SKM-1 (cell line): ENCODE measurements around the gene RAP1B.

Source experiments
- DNase-seq: peaks from one replicate; lab custom pipeline; 2025; ENCODE audit not compliant: unreplicated experiment; lab: John Stamatoyannopoulos, UW

RAP1B gene

DNA sequence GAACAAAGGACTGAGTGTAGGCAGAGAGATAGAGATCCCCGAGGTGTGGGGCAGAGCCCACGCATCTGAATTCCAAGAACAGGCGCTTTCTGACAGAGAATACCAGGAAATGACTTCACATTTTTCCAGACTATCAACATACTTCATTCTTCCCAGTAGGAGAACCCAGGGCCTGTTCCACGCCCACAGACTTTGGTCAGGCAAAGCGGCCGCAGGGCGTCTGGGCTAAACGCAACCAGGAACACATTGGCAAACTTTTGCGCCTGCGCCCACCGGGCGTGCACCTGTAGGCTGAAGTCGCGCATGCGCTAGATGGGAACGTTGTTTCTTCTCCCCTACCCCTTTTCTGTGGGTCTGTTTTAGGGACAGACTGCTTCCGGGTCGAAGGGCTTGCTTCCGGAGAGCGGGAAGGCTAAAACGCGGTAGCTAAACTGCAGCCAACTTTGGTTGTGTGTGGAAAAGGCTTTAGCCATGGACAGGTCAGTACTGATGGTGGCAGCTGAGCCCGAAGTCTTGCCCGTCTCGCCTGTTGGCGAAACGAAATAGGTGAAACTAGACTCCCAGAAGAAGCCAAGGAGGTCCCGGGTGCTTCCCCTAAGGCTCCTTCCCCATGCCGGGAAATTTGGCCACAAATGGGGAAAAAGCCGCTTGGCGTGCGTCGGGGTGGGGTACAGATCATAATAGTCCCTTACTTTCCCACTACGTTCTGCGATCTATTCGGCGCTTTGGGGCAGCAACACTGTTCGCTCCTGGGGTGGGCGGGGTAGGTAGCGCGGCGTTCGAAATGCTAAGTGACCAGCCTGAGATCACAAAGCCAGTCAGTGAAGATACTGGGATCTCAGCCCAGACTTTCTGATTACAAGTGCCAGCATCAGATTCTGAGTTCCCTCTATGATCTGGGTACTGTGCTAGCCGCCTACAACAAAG is 76.2 kb downstream of the RAP1B start, which contains the start of gene NUP107:
Gene NUP107, plus strand, starts transcription at position 384 of the 927 bp plus-strand sequence. Its CDS starts 88 bp downstream, at position 472.
- peak; percentile 58 for DNase-seq

DNA sequence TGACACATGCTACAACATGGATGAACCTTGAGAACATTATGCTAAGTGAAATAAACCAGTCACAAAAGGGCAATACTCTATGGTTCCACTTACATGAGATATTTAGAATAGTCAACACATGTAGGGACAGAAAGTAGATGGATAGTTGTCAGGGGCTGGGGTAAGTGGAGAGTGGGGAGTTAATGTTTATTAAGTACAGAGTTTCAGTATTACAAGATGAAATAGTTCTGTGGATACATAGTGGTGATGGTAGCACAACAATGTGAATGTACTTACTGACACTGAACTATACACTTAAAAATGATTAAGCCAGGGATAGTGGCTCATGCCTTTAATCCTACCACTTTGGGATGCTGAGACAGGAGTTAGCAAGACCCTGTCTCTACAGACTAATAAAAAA is 84.8 kb downstream of the RAP1B start:
- DNase-seq: no peak

DNA sequence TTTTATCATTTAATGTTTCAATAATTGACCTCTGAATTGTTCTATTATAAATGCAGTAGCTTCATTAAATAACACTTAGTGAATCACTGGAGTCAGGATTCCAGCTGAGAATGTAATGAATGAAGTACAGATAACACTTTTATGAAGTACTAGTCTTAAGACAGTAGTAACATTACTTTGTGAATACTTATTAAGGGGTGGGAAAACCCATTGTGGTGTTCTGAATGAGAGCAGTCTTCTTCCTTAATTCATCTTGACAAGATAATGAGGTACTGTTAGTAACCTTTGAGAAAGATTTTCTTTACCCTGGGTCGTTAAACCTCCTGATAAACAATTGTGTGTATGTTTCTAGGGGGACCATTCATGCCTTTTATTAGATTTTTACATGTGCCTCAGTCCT is 88.8 kb downstream of the RAP1B start:
- no peak for DNase-seq
